ENCODE data around the gene HELZ.
"Not testable (repeated sequence)": the region's sequence is repeated elsewhere in the genome, so short reads cannot be mapped to it uniquely, and the experiment has no call there.

Gene HELZ

DNA sequence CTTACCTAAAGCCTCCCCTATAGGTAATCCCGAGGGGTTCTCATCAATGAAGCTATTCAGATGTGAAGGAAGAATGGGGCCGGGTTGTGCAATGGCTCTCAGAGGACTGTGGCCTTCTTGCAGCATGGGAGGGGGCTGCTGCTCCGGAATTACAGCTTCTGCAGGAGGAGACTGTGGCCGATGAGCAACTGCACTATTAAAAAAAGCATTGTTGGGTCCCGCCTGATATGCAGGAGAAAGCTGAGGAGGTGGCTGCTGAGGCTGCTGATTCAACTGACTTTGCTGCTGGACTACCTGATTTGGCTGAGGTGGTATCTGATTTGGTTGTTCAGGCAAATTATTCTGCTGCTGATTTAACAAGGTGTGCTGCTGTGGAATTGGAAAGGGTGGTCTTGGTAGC, 135.9 kb downstream of the HELZ start:
- DNase-seq: no peak

DNA sequence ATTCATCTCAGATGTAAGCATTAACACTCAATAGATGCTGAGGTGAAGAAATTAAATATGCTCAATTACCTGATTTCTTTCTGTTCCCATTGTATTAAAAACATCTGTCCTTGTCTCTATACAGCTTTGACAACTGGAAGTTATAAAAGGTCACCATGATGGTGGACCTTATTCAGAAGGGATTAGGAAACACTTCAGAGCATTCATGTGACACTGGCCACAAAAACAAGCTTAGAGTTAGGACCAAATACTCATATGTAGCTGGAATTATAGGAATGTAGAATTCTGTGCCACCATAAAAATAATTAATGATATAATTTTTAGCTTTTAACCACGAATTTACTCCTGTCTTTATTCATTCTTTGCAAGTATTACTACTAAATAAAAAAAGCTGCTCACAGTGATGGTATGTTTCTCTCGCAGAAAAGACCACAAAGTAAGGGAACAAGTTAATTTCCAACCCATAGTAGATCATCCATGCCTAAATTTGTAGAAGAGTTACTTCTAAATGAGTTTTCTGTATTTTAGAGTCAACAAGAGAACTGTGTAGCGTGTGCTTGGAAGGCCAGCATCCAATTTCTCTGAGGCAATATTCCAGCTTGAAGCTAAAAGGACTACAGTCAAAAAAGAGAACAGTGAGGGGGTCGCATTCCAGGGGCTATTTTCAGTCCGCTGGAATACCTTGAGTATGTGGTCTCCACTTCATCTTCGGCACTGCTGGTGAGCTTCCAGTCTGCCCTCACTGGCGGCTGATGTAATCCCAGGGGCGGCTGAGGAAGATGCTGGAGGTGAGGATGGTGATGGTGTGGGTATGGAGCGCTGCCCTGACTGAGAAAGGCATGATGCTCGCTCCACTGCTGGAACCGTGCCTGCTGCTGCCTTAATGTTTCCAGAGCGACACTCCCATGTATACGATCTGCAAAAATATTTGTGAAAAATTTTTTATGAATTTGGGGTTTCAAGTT, 136.9 kb downstream of the HELZ start:
- DNase-seq: no peak

DNA sequence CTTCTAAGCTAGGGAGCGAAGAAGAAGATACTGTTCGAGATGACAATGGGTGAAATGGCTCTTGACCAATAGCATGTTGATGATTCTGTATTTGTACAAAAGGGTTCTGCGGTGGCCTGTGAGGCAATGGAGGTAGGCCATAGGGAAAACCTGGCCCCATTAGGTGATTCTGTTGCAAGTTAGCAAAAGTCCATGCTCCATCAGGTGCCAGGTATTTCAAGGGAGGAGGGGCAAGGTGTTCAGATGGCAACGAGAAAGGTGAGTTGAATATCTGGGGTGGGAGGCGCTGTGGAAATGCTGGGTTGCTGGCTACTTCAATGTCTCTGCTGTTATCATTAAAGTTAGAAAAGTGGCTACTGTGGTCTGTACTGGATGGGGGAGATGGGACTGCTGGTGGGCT, 137.8 kb downstream of the HELZ start:
- no peak for DNase-seq

DNA sequence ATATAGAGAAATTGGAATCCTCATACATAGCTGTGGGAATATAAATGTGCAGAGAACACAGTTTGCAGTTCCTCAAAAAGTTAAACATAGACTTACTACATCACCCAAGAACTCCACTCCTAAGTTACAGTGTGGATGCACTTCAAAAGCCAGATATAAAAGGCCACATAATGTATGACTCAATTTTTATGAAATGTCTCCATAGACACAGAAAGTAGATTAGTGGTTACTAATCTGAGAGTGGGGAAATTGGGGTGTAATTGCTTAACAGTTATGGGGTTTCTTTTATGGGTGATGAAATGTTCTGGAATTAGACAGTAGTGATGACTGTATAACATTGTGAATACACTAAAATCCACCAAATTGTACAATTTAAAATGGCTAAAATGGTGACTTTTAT, 139.8 kb downstream of the HELZ start:
- no peak for DNase-seq

- DNase-seq: not testable (repeated sequence)
Measured at GRCh38 chr17:67104641-67105040, 140.4 kb downstream of the HELZ start.

GRCh38 chr17:67098006-67098405, 147.0 kb downstream of the HELZ start:
- DNase-seq: no peak

- no peak for DNase-seq
Measured at GRCh38 chr17:67096609-67097008, 148.4 kb downstream of the HELZ start.

- no peak for DNase-seq
Measured at GRCh38 chr17:67095803-67096202, 149.2 kb downstream of the HELZ start.

- not testable (repeated sequence) for DNase-seq
Measured at GRCh38 chr17:67095291-67095690, 149.7 kb downstream of the HELZ start.

DNA sequence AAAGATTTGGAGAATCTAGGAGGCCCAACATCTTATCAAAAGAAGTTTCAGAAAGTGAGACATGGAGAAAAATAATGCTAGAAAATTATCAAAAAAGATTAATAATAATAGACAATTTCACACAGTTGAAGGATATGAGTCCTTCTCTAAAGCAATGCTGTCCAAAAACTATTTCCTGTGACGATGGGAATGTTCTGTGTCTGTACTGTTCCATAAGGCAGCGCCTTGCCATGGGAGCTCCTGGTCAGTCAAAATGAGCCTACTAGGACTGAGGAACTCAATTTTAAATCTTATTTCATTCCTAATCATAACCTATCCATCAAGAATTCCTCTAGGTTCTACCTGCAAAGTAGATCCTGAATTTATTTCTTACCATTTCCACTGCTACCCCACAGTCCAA, 151.6 kb downstream of the HELZ start:
- no peak for DNase-seq

GRCh38 chr17:67092710-67093109, 152.3 kb downstream of the HELZ start:
- DNase-seq: not testable (repeated sequence)

- no peak for DNase-seq
Measured at GRCh38 chr17:67092291-67092690, 152.7 kb downstream of the HELZ start.

- no peak for DNase-seq
Measured at GRCh38 chr17:67090341-67090740, 154.7 kb downstream of the HELZ start.

- DNase-seq: no peak
Measured at GRCh38 chr17:67088639-67089038, 156.4 kb downstream of the HELZ start.

- DNase-seq: no peak
Measured at GRCh38 chr17:67085406-67085805, 159.6 kb downstream of the HELZ start.

DNA sequence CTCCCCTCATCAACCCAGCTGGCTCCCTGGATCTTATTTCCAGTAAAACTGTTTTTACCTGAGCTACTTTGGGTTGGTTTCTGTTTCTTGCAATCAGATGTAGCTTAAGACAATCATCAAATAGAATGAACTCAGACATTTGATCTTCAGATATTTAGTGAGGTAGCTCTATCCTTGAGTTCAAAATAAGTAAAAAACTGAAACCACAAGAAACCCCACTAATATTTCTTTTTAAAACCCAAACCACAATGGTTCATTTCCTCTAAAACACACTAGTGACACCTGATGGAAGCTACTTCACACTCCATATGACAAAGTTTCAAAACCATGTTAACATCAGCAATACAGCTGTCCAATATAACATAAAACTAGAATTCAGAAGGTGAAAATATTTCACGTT, 162.9 kb downstream of the HELZ start:
- DNase-seq: no peak

DNA sequence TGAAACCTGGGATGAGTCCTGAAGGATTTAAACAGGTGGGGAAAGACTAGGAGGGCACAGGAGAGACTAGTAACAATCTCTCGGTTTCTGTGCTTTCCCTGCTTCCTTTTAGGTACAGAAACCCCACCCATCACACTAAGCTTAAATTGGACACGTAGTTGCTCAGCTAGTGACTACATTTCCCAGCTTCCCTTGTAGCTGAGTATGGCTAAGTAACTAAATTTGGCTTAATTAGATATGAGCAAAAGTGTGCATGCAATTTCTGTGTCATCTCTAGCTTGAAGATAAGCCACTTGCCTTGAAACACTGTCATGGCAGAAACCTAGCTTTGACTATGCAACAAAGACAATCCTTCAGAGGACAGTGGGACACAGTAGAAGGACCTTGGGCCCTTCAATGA, 164.2 kb downstream of the HELZ start:
- DNase-seq: no peak

DNA sequence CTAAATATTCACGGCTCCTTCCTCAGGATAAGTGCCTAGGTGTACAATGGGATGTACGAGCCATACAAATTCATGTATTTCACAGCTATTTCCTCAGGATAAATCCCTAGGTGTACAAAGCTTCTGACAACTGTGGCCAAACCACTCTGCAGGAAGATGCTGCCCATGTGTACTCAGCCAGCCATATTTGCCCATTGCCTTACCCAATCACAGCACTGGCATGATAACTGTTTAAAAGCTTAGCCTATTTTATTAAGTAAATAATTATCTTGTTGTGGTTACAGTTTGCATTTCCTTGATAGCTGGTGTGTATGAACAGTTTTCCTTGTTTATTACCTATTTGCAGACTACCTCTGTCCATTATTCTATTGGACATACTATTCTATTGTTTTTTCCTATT, 165.5 kb downstream of the HELZ start:
- no peak for DNase-seq

- no peak for DNase-seq
Measured at GRCh38 chr17:67078292-67078691, 166.7 kb downstream of the HELZ start.

DNA sequence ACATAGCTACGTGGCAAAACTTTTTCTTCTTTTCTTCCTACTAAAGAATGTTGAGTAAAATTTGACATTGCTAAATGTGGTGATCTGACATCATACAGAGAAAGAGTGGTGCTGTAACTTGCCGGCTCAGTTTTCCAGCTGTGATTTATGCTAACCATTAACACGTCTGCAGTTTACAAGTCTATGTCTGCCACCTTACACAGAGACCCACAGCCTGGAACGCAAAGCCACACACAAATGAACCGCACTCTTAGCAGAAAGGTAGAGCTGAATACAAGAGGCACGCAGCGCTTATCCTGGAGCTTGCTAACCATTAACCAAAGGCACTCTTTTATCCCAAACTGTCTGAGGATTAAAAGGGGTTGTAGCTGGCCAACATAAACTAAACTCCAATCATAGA, 168.7 kb downstream of the HELZ start:
- no peak for DNase-seq

DNA sequence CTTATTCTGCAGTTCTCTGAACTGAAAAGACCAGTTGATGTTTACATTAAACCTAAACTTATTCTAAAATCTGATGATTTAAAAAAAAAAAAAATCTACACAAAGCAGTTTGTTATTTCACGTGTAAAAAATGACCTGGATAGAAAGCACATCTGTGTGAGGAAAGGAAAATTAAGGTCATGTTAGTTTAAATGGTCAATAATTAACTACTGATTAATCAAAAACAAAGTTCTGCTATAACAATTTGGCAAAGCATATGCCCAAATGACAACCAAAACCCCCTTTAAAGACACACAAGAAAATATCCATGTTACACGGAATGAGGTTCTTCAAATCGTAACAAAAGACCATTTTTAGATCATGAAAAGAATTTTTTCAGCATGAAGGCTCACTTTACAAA, 170.2 kb downstream of the HELZ start:
- no peak for DNase-seq

DNA sequence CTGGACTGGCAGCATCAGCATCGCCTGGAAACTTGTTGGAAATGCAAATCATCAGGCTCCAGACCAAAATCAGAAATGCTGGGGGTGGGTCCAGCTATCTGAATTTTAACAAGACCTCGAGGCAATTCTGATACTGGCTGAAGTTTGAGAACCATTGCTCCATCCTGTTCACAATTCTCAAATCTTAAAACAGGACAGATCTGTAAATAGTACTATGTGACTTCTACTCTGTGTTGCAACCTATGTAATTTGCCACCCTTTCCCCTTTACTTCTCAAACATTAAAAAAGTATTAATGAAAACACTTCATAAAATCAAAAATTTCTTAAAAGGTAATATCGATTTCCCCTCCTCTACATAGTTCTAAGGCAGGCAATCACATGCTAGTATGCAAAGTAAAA, 172.1 kb downstream of the HELZ start:
- DNase-seq: no peak

DNA sequence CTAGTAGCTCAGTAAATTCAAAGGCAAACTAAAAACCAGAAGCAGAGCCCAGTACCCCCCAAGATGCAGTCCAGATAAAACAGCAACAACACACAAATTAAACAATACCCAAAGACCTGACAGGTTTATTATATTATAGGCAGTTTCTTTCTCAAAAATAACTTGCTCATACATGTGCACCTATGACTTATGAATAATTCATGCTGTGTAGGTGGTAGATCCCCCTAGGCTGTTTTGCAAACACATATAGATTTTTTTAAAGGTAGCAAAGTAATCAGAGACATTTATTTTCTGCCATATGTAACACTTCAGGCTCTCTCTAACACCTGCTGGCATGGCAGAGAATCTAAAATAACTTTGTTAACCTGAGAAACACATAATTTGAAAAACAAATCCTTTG, 173.4 kb downstream of the HELZ start:
- no peak for DNase-seq

- no peak for DNase-seq
Measured at GRCh38 chr17:67069603-67070136, 175.3 kb downstream of the HELZ start.

DNA sequence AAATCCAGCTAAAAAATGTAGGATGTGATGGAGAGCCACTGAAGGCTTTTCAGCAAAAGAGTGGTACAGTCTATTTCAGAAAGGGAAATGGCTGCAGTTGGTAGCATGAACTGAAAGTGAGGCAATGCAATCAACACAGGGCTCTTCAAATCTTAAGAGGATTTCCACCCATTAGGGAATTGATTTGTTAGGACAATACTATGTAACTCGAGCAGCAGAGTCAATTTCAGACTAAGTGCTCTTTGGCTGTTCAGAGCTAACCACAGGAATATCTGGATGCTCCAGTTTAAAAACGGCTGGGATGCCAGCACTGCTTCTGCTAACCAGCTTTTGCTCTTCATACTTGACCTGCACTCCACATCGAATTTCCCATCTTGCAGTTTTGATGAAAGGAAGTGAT, 176.0 kb downstream of the HELZ start:
- no peak for DNase-seq
